SK-MEL-5 (cell line): Measurements from ENCODE around the gene HP1BP3. TPM values are rescaled to one million over a fixed set of nuclear protein-coding genes. Genes with fewer than 3 reads are reported as not detected.

ENCODE experiments used
- DNase-seq: peaks from one replicate; pipeline ENCODE4 v3.0.0-alpha.2; 2016; ENCODE audit warnings: low read depth, low spot score
- in situ Hi-C: cut with HindIII; loops from 2 replicates; pipeline ENCODE4 v1.10.0; 2016; ENCODE audit warnings: low sequenced_read_pairs, high pct_unique_total_duplicates, low pct_unique_long_range_greater_than_20kb
- total RNA-seq: library from RNA; depleted of rRNA; stranded (reverse); fragments of >200 nt; shearing (Covaris generic); gene quantifications from 2 replicates; pipeline ENCODE4 v1.2.3, GENCODE V29; 2014

HP1BP3 gene
- total RNA-seq, 1 experiment from 2014 or later: 251 TPM

- no peak for DNase-seq
- in situ Hi-C loops: no loop called here
These were observed 55.8 kb downstream of the HP1BP3 start for GRCh38 chr1:20731057-20731991.

- in situ Hi-C loops: no loop called here
- no peak for DNase-seq
These were observed 56.4 kb downstream of the HP1BP3 start for GRCh38 chr1:20730690-20731056.

GRCh38 chr1:20729990-20730689, 57.0 kb downstream of the HP1BP3 start:
- DNase-seq: no peak
- in situ Hi-C loops: no loop called here

- in situ Hi-C loops: no loop called here
- DNase-seq: no peak
These were observed 57.8 kb downstream of the HP1BP3 start for GRCh38 chr1:20729155-20729931.

- in situ Hi-C loops: no loop called here
- no peak for DNase-seq
These were observed 58.5 kb downstream of the HP1BP3 start for GRCh38 chr1:20728371-20729154.

- in situ Hi-C loops: no loop called here
- peak; percentile 15 for DNase-seq
These were observed 59.3 kb downstream of the HP1BP3 start for GRCh38 chr1:20727746-20728316.

GRCh38 chr1:20726932-20727745, 60.0 kb downstream of the HP1BP3 start:
- in situ Hi-C loops: no loop called here
- no peak for DNase-seq

GRCh38 chr1:20726118-20726911, 60.8 kb downstream of the HP1BP3 start:
- in situ Hi-C loops: no loop called here
- DNase-seq: no peak

GRCh38 chr1:20725189-20726117, 61.7 kb downstream of the HP1BP3 start:
- in situ Hi-C loops: no loop called here
- no peak for DNase-seq

- DNase-seq: no peak
- in situ Hi-C loops: no loop called here
These were observed 62.5 kb downstream of the HP1BP3 start for GRCh38 chr1:20724364-20725188.

GRCh38 chr1:20723537-20724363, 63.4 kb downstream of the HP1BP3 start:
- in situ Hi-C loops: no loop called here

GRCh38 chr1:20723159-20723536, 64.0 kb downstream of the HP1BP3 start:
- DNase-seq: no peak
- in situ Hi-C loops: no loop called here

More at GRCh38 chr1:20723537-20724363, 63.4 kb downstream of the HP1BP3 start:
- DNase-seq: no peak
